HEK293 (cell line): ENCODE data around the gene CTAG1A.

ENCODE experiments used
- CTCF ChIA-PET: fragments of 350-600 bp; formaldehyde crosslinking; extraction: SDS; loops from one replicate; lab custom pipeline; 2021; ENCODE audit warnings: antibody characterized with exemption; lab: Yijun Ruan, JAX
- POLR2A ChIA-PET: fragments of 300-600 bp; formaldehyde crosslinking; extraction: SDS; loops from one replicate; lab custom pipeline; 2020; ENCODE audit warnings: antibody characterized with exemption, inconsistent platforms; lab: Yijun Ruan, JAX
- H3K27ac ChIP-seq: fragments of 200-500 bp; sonication (Bioruptor generic); 2 replicates; pipeline ENCODE4 v1.5.1; 2014; ENCODE audit warnings: low read depth, low read length, control low read depth, inconsistent platforms; ENCODE audit errors: extremely low read depth
- H3K36me3 ChIP-seq, 2 experiments: fragments of 200-500 bp in 1 of 2; sonication (Bioruptor generic) in 1 of 2; 1 replicate in 1 of 2; 2 replicates in 1 of 2; pipeline ENCODE4 v1.5.1; 2014 to 2017; ENCODE audit warnings: inconsistent platforms in 2 of 2, low read length in 2 of 2; ENCODE audit not compliant: control insufficient read depth in 2 of 2, insufficient read depth in 1 of 2
- H3K4me1 ChIP-seq: fragments of 200-500 bp; sonication (Bioruptor generic); 2 replicates; pipeline ENCODE4 v1.5.1; 2014; ENCODE audit warnings: mild to moderate bottlenecking, low read length, inconsistent platforms; ENCODE audit not compliant: control insufficient read depth, insufficient read depth
- H3K4me3 ChIP-seq: 2 replicates; pipeline ENCODE4 v1.5.1; 2011; ENCODE audit warnings: low read depth, mild to moderate bottlenecking, control low read depth, low read length, moderate library complexity
- H3K9me3 ChIP-seq: fragments of 200-500 bp; sonication (Bioruptor generic); 2 replicates; pipeline ENCODE4 v1.5.1; 2014; ENCODE audit warnings: low read depth, low read length, inconsistent platforms; ENCODE audit not compliant: control insufficient read depth, insufficient read depth
- CTCF ChIP-seq: fragments of 450-650 bp; formaldehyde crosslinking; IDR thresholded peaks from 2 replicates; pipeline ENCODE4 v1.5.1; 2016; ENCODE audit warnings: missing biosample characterization, missing genetic modification characterization
- OVOL3 ChIP-seq: fragments of 450-650 bp; formaldehyde crosslinking; IDR thresholded peaks from 2 replicates; pipeline ENCODE4 v1.5.1; 2016; ENCODE audit warnings: missing biosample characterization, missing genetic modification characterization
- PRDM1 ChIP-seq: fragments of 450-650 bp; formaldehyde crosslinking; IDR thresholded peaks from 2 replicates; pipeline ENCODE4; 2016; ENCODE audit warnings: missing biosample characterization, missing genetic modification characterization
- REPIN1 ChIP-seq: fragments of 450-650 bp; formaldehyde crosslinking; IDR thresholded peaks from 2 replicates; pipeline ENCODE4 v1.5.1; 2017; ENCODE audit warnings: missing biosample characterization, missing genetic modification characterization, low read depth
- REST ChIP-seq: fragments of 450-650 bp; formaldehyde crosslinking; IDR thresholded peaks from 2 replicates; pipeline ENCODE4 v1.5.1; 2016; ENCODE audit warnings: missing biosample characterization, missing genetic modification characterization
- SCRT2 ChIP-seq: fragments of 450-650 bp; formaldehyde crosslinking; IDR thresholded peaks from 2 replicates; pipeline ENCODE4 v1.5.1; 2016; ENCODE audit warnings: missing biosample characterization, missing genetic modification characterization
- WT1 ChIP-seq: fragments of 450-650 bp; formaldehyde crosslinking; IDR thresholded peaks from 2 replicates; pipeline ENCODE4 v1.5.1; 2016; ENCODE audit warnings: missing biosample characterization, missing genetic modification characterization
- ZBTB1 ChIP-seq: fragments of 450-650 bp; formaldehyde crosslinking; IDR thresholded peaks from 2 replicates; pipeline ENCODE4 v1.5.1; 2016; ENCODE audit warnings: missing biosample characterization, missing genetic modification characterization
- ZBTB8A ChIP-seq: fragments of 450-650 bp; formaldehyde crosslinking; IDR thresholded peaks from 2 replicates; pipeline ENCODE4 v1.5.1; 2016; ENCODE audit warnings: missing biosample characterization, missing genetic modification characterization
- ZEB2 ChIP-seq: fragments of 450-650 bp; formaldehyde crosslinking; IDR thresholded peaks from 2 replicates; pipeline ENCODE4 v1.5.1; 2016; ENCODE audit warnings: missing biosample characterization, missing genetic modification characterization
- ZNF202 ChIP-seq: fragments of 450-650 bp; formaldehyde crosslinking; IDR thresholded peaks from 2 replicates; pipeline ENCODE4 v1.5.1; 2016; ENCODE audit warnings: missing biosample characterization, missing genetic modification characterization, borderline replicate concordance
- ZNF24 ChIP-seq: fragments of 450-650 bp; formaldehyde crosslinking; IDR thresholded peaks from 2 replicates; pipeline ENCODE4 v1.5.1; 2016; ENCODE audit warnings: missing biosample characterization, missing genetic modification characterization
- ZNF362 ChIP-seq: fragments of 450-650 bp; formaldehyde crosslinking; IDR thresholded peaks from 2 replicates; pipeline ENCODE4 v1.5.1; 2016; ENCODE audit warnings: missing biosample characterization, missing genetic modification characterization
- ZNF423 ChIP-seq: fragments of 450-650 bp; formaldehyde crosslinking; IDR thresholded peaks from 2 replicates; pipeline ENCODE4 v1.5.1; 2016; ENCODE audit warnings: missing biosample characterization, missing genetic modification characterization
- ZNF473 ChIP-seq: fragments of 450-650 bp; formaldehyde crosslinking; IDR thresholded peaks from 2 replicates; pipeline ENCODE4 v1.5.1; 2017; ENCODE audit warnings: missing biosample characterization, missing genetic modification characterization
- ZNF488 ChIP-seq: fragments of 450-650 bp; formaldehyde crosslinking; IDR thresholded peaks from 2 replicates; pipeline ENCODE4 v1.5.1; 2016; ENCODE audit warnings: missing biosample characterization, missing genetic modification characterization
- ZNF548 ChIP-seq: fragments of 450-650 bp; formaldehyde crosslinking; IDR thresholded peaks from 2 replicates; pipeline ENCODE4 v1.5.1; 2016; ENCODE audit warnings: missing biosample characterization, missing genetic modification characterization
- ZNF558 ChIP-seq: fragments of 450-650 bp; formaldehyde crosslinking; IDR thresholded peaks from 2 replicates; pipeline ENCODE4 v1.5.1; 2016; ENCODE audit warnings: missing biosample characterization, missing genetic modification characterization
- ZNF624 ChIP-seq: fragments of 450-650 bp; formaldehyde crosslinking; IDR thresholded peaks from 2 replicates; pipeline ENCODE4 v1.5.1; 2017; ENCODE audit warnings: missing biosample characterization, missing genetic modification characterization
- ZNF658 ChIP-seq: fragments of 450-650 bp; formaldehyde crosslinking; IDR thresholded peaks from 2 replicates; pipeline ENCODE4; 2016; ENCODE audit warnings: missing biosample characterization, missing genetic modification characterization
- ZNF660 ChIP-seq: fragments of 450-650 bp; IDR thresholded peaks from 2 replicates; pipeline ENCODE4 v1.5.1; 2018; ENCODE audit warnings: missing biosample characterization, mild to moderate bottlenecking, missing genetic modification characterization
- ZXDB ChIP-seq: fragments of 450-650 bp; formaldehyde crosslinking; IDR thresholded peaks from 2 replicates; pipeline ENCODE4 v1.5.1; 2016; ENCODE audit warnings: missing biosample characterization, missing genetic modification characterization

Gene CTAG1A

GRCh38 chrX:154603438-154604430 is 18.8 kb downstream of the CTAG1A start:
- Histone ChIP-seq H3K4me3 (no peak overlapping the region), H3K9me3 (no peaks in the 10 kb centered on the region), H3K27ac (no peak overlapping the region), H3K4me1 (no peaks in the 10 kb centered on the region), H3K36me3 (no peaks in the 10 kb centered on the region)
- CTCF ChIA-PET, result interaction anchor here (0.7 to 1.4 kb wide), 3 partner anchors 13 to 145 kb away, joined by 3 to 4 read pairs (median 3); no protein-coding TSS in a partner anchor
- TF ChIP-seq PRDM1 (tag by site-specific recombination) (peak; percentile 48; the same call in 1 of the 2 replicates), ZNF660 (peak; percentile 39; the same call in 1 of the 2 replicates), SCRT2 (tag by site-specific recombination) (peak; percentile 62), ZNF624 (tag by site-specific recombination) (no peak)
- POLR2A ChIA-PET, result no interaction called here

- Histone ChIP-seq H3K4me3 (no peak overlapping the region), H3K9me3 (no peaks in the 10 kb centered on the region), H3K4me1 (no peaks in the 10 kb centered on the region), H3K36me3 (no peaks in the 10 kb centered on the region), H3K27ac (no peak overlapping the region)
- CTCF ChIA-PET, result interaction anchor here (0.6 kb wide), 1 partner anchor 257 kb away, joined by 4 read pairs; no protein-coding TSS in a partner anchor
- TF ChIP-seq ZBTB1 (tag by site-specific recombination) (no peak), ZNF202 (tag by site-specific recombination) (no peak), ZNF24 (no peak), ZNF660 (no peak), REPIN1 (tag by site-specific recombination) (no peak), ZNF558 (no peak), ZNF423 (no peak), OVOL3 (no peak), ZNF658 (tag by site-specific recombination) (no peak), ZNF548 (tag by site-specific recombination) (no peak), ZNF362 (no peak), CTCF (no peak), ZNF473 (no peak), ZBTB8A (tag by site-specific recombination) (no peak), ZNF488 (tag by site-specific recombination) (no peak), ZXDB (tag by site-specific recombination) (no peak), REST (tag by site-specific recombination) (no peak), WT1 (tag by site-specific recombination) (no peak), ZEB2 (tag by site-specific recombination) (no peak)
- POLR2A ChIA-PET, result no interaction called here
These were observed 20.6 kb downstream of the CTAG1A start for GRCh38 chrX:154605566-154605965.
